CD8-positive, alpha-beta memory T cell (primary cell): ENCODE data around the gene ALDH16A1. TPM values are rescaled to one million over a fixed set of nuclear protein-coding genes. Genes with fewer than 3 reads are reported as not detected.
A peak's percentile ranks its signal among the peaks of the same experiment; 100 is the strongest.

Experiments
- CTCF ChIA-PET: fragments of 350-600 bp; sonication (Branson Sonifier 250); formaldehyde crosslinking; loops from one replicate; lab custom pipeline; 2021; ENCODE audit warnings: antibody characterized with exemption; lab: Charles Lee
- POLR2A ChIA-PET: fragments of 350-600 bp; sonication (Branson Sonifier 250); formaldehyde crosslinking; loops from one replicate; lab custom pipeline; 2021; ENCODE audit warnings: antibody characterized with exemption; lab: Charles Lee
- DNase-seq, 5 donors: peaks; one replicate each; pipeline versions ENCODE4 v3.0.0 to v3.0.0-alpha.2; 2020 to 2022; ENCODE audit warnings: mixed read lengths in 1 of 5
- H3K27ac ChIP-seq: one replicate; pipeline ENCODE4 v1.7.0; 2013; ENCODE audit warnings: low read depth, mild to moderate bottlenecking, low read length, moderate library complexity
- H3K27me3 ChIP-seq: 2 replicates; pipeline ENCODE4 v1.7.0; 2013; ENCODE audit warnings: low read length, mild to moderate bottlenecking; ENCODE audit not compliant: insufficient read depth, poor library complexity, severe bottlenecking
- H3K36me3 ChIP-seq: 2 replicates; pipeline ENCODE4 v1.7.0; 2013; ENCODE audit warnings: mild to moderate bottlenecking, low read length, moderate library complexity; ENCODE audit not compliant: insufficient read depth
- H3K4me1 ChIP-seq: 2 replicates; pipeline ENCODE4 v1.7.0; 2013; ENCODE audit warnings: mild to moderate bottlenecking, low read length, moderate library complexity; ENCODE audit not compliant: insufficient read depth
- H3K4me3 ChIP-seq: 2 replicates; pipeline ENCODE4 v1.7.0; 2013; ENCODE audit warnings: mild to moderate bottlenecking, low read length
- H3K9me3 ChIP-seq: 2 replicates; pipeline ENCODE4 v1.7.0; 2013; ENCODE audit warnings: mild to moderate bottlenecking, low read length
- H3K27ac Mint-ChIP-seq, 8 donors: one replicate each; pipeline ENCODE4 v1.8.0; 2020 to 2021; ENCODE audit warnings: mixed read lengths in 8 of 8, mild to moderate bottlenecking in 6 of 8, inconsistent platforms in 3 of 8, moderate library complexity in 3 of 8
- H3K27me3 Mint-ChIP-seq, 2 donors: one replicate each; pipeline ENCODE4 v1.8.0; 2020 to 2021; ENCODE audit warnings: mixed read lengths in 2 of 2, mild to moderate bottlenecking in 1 of 2, moderate library complexity in 1 of 2
- H3K36me3 Mint-ChIP-seq, 3 donors: one replicate each; pipeline ENCODE4 v1.8.0; 2020 to 2021; ENCODE audit warnings: mixed read lengths in 3 of 3, inconsistent platforms in 1 of 3, mild to moderate bottlenecking in 1 of 3
- H3K4me1 Mint-ChIP-seq, 3 donors: one replicate each; pipeline ENCODE4 v1.8.0; 2020 to 2021; ENCODE audit warnings: mixed read lengths in 3 of 3, inconsistent platforms in 1 of 3, mild to moderate bottlenecking in 1 of 3
- H3K4me3 Mint-ChIP-seq, 7 donors: one replicate each; pipeline ENCODE4 v1.8.0; 2020 to 2021; ENCODE audit warnings: mixed read lengths in 7 of 7, mild to moderate bottlenecking in 6 of 7, moderate library complexity in 4 of 7, inconsistent platforms in 2 of 7
- H3K9me3 Mint-ChIP-seq, 5 donors: one replicate each; pipeline ENCODE4 v1.8.0; 2020 to 2022; ENCODE audit warnings: mixed read lengths in 5 of 5, mild to moderate bottlenecking in 3 of 5, moderate library complexity in 2 of 5, inconsistent platforms in 1 of 5
- polyA plus RNA-seq: library from polyadenylated mRNA; unstranded; fragments of 300-500 nt; fragmentation: Illumina TruSeq; gene quantifications from one replicate; pipeline ENCODE4 v1.2.3, GENCODE V29; 2021
- total RNA-seq, 2 experiments: library from RNA; stranded (reverse); gene quantifications; one replicate each; pipeline ENCODE4 v1.2.3, GENCODE V29; 2021

ALDH16A1 gene
- total and polyA plus RNA-seq, 3 experiments from 2014 or later: 32.5 to 51.8 (median 46.7) TPM

- Mint-ChIP-seq H3K4me1 (peaks cover 59 to 80% (median 71%) of the 10 kb centered on the region in 3 donors), H3K4me3 (peak overlapping the region in 6 of 7 donors; percentile 20 to 98 (median 90)), H3K36me3 (peaks cover 14 to 68% (median 29%) of the 10 kb centered on the region in 3 donors), H3K27ac (peak overlapping the region; percentile 37 to 96 (median 93)), H3K9me3 (peaks cover 0 to 14% (median 6%) of the 10 kb centered on the region in 5 donors), H3K27me3 (peaks cover 0 to 10% of the 10 kb centered on the region in 2 donors)
- ChIA-PET CTCF (interaction anchor here (0.7 to 2.2 kb wide), 2 partner anchors 8 to 18 kb away, joined by 3 to 6 read pairs; partner anchors contain the start of gene FLT3LG), POLR2A (no interaction called here)
- Histone ChIP-seq H3K9me3 (no peaks in the 10 kb centered on the region), H3K36me3 (peaks cover 45% of the 10 kb centered on the region), H3K27ac (no peak overlapping the region), H3K27me3 (no peaks in the 10 kb centered on the region), H3K4me1 (peaks cover 56% of the 10 kb centered on the region), H3K4me3 (no peak overlapping the region)
- no peak for DNase-seq
Measured at GRCh38 chr19:49491030-49491803, 38.2 kb downstream of the ALDH16A1 start.

- CTCF ChIA-PET: interaction anchor here (0.7 to 2.2 kb wide), 5 partner anchors 8 to 77 kb away, joined by 3 to 6 read pairs (median 3); partner anchors contain the start of gene FLT3LG
- Mint-ChIP-seq H3K9me3 (peaks cover 0 to 14% (median 6%) of the 10 kb centered on the region in 5 donors), H3K4me3 (peak overlapping the region in 4 of 7 donors; percentile 20 to 83 (median 33)), H3K4me1 (peaks cover 61 to 79% (median 74%) of the 10 kb centered on the region in 3 donors), H3K27ac (peak overlapping the region; percentile 83 to 97 (median 93)), H3K36me3 (peaks cover 14 to 74% (median 29%) of the 10 kb centered on the region in 3 donors), H3K27me3 (peaks cover 0 to 10% of the 10 kb centered on the region in 2 donors)
- no peaks in the 10 kb centered on the region for H3K27me3 ChIP-seq
- no peaks in the 10 kb centered on the region for H3K9me3 ChIP-seq
- peaks cover 44% of the 10 kb centered on the region for H3K36me3 ChIP-seq
- POLR2A ChIA-PET: no interaction called here
- DNase-seq: no peak
- H3K4me3 ChIP-seq: no peak overlapping the region
- no peak overlapping the region for H3K27ac ChIP-seq
- peaks cover 48% of the 10 kb centered on the region for H3K4me1 ChIP-seq
Measured at GRCh38 chr19:49491804-49492572, 39.0 kb downstream of the ALDH16A1 start.

GRCh38 chr19:49492573-49493405, 39.8 kb downstream of the ALDH16A1 start:
- Mint-ChIP-seq H3K4me3 (peak overlapping the region; percentile 32 to 91 (median 56)), H3K4me1 (peaks cover 64 to 81% (median 75%) of the 10 kb centered on the region in 3 donors), H3K27ac (peak overlapping the region; percentile 83 to 97 (median 93)), H3K27me3 (peaks cover 0 to 10% of the 10 kb centered on the region in 2 donors), H3K9me3 (peaks cover 0 to 12% (median 6%) of the 10 kb centered on the region in 5 donors), H3K36me3 (peaks cover 17 to 74% (median 29%) of the 10 kb centered on the region in 3 donors)
- POLR2A ChIA-PET: interaction anchor here (0.9 kb wide), 1 partner anchor 184 kb away, joined by 3 read pairs; the partner anchor contains the start of gene PRMT1
- Histone ChIP-seq H3K27ac (peak overlapping the region; percentile 14), H3K9me3 (no peaks in the 10 kb centered on the region), H3K36me3 (peaks cover 49% of the 10 kb centered on the region), H3K4me3 (no peak overlapping the region), H3K27me3 (no peaks in the 10 kb centered on the region), H3K4me1 (peaks cover 53% of the 10 kb centered on the region)
- no peak for DNase-seq
- CTCF ChIA-PET: interaction anchor here (0.7 to 2.2 kb wide), 5 partner anchors 12 to 76 kb away, joined by 3 to 6 read pairs (median 3); partner anchors contain the start of genes FLT3LG and PIH1D1

- Histone ChIP-seq H3K4me3 (peak overlapping the region; percentile 95), H3K9me3 (no peaks in the 10 kb centered on the region), H3K4me1 (peaks cover 43% of the 10 kb centered on the region), H3K27ac (peak overlapping the region; percentile 94), H3K27me3 (no peaks in the 10 kb centered on the region), H3K36me3 (peaks cover 42% of the 10 kb centered on the region)
- Mint-ChIP-seq H3K4me3 (peak overlapping the region; percentile 95 to 100 (median 100)), H3K27me3 (peaks cover 0 to 19% of the 10 kb centered on the region in 2 donors), H3K27ac (peak overlapping the region; percentile 88 to 99 (median 98)), H3K4me1 (peaks cover 55 to 70% (median 67%) of the 10 kb centered on the region in 3 donors), H3K9me3 (peaks cover 0 to 12% (median 6%) of the 10 kb centered on the region in 5 donors), H3K36me3 (peaks cover 20 to 67% (median 30%) of the 10 kb centered on the region in 3 donors)
- DNase-seq: no peak
- CTCF ChIA-PET: interaction anchor here (1.0 to 4.0 kb wide), 6 partner anchors 9 to 179 kb away, joined by 3 to 14 read pairs (median 8); partner anchors contain the start of genes FLT3LG, PIH1D1 and RPL13A
- POLR2A ChIA-PET: interaction anchor here (1.0 to 3.0 kb wide), 10 partner anchors 9 to 180 kb away, joined by 3 to 30 read pairs (median 6); partner anchors contain the start of genes ALDH16A1, PIH1D1, PRMT1 and RCN3
Measured at GRCh38 chr19:49496574-49497008, 43.6 kb downstream of the ALDH16A1 start.

- Mint-ChIP-seq H3K27me3 (peaks cover 0 to 19% of the 10 kb centered on the region in 2 donors), H3K9me3 (peaks cover 0 to 12% (median 6%) of the 10 kb centered on the region in 5 donors), H3K27ac (peak overlapping the region; percentile 88 to 99 (median 98)), H3K4me1 (peaks cover 58 to 70% (median 67%) of the 10 kb centered on the region in 3 donors), H3K4me3 (peak overlapping the region; percentile 95 to 100 (median 100)), H3K36me3 (peaks cover 19 to 61% (median 26%) of the 10 kb centered on the region in 3 donors)
- DNase-seq: peak; percentile 66 to 83 (median 74)
- Histone ChIP-seq H3K27me3 (no peaks in the 10 kb centered on the region), H3K4me3 (peak overlapping the region; percentile 95), H3K36me3 (peaks cover 37% of the 10 kb centered on the region), H3K27ac (peak overlapping the region; percentile 94), H3K9me3 (no peaks in the 10 kb centered on the region), H3K4me1 (peaks cover 49% of the 10 kb centered on the region)
- POLR2A ChIA-PET: interaction anchor here (0.5 to 3.0 kb wide), 7 partner anchors 9 to 180 kb away, joined by 3 to 30 read pairs (median 10); partner anchors contain the start of genes ALDH16A1, PIH1D1, PRMT1 and RPL13A
- CTCF ChIA-PET: interaction anchor here (1.2 to 4.0 kb wide), 3 partner anchors 24 to 184 kb away, joined by 3 to 14 read pairs (median 7); partner anchors contain the start of gene FLT3LG
Measured at GRCh38 chr19:49497047-49497788, 44.2 kb downstream of the ALDH16A1 start.

GRCh38 chr19:49497789-49498103, 44.7 kb downstream of the ALDH16A1 start:
- H3K36me3 ChIP-seq: peaks cover 31% of the 10 kb centered on the region
- H3K4me3 Mint-ChIP-seq: peak overlapping the region; percentile 95 to 100 (median 100)
- H3K4me1 ChIP-seq: peaks cover 50% of the 10 kb centered on the region
- no peaks in the 10 kb centered on the region for H3K9me3 ChIP-seq
- H3K36me3 Mint-ChIP-seq: peaks cover 14 to 56% (median 21%) of the 10 kb centered on the region in 3 donors
- no peaks in the 10 kb centered on the region for H3K27me3 ChIP-seq
- CTCF ChIA-PET: interaction anchor here (1.2 to 4.0 kb wide), 2 partner anchors 25 to 183 kb away, joined by 3 to 14 read pairs; partner anchors contain the start of gene FLT3LG
- H3K27ac Mint-ChIP-seq: peak overlapping the region; percentile 88 to 99 (median 98)
- POLR2A ChIA-PET: interaction anchor here (0.5 to 2.8 kb wide), 3 partner anchors 60 to 179 kb away, joined by 3 to 14 read pairs (median 10); partner anchors contain the start of gene PRMT1
- H3K27me3 Mint-ChIP-seq: peaks cover 0 to 19% of the 10 kb centered on the region in 2 donors
- H3K27ac ChIP-seq: peak overlapping the region; percentile 94
- peaks cover 0 to 11% (median 6%) of the 10 kb centered on the region in 5 donors for H3K9me3 Mint-ChIP-seq
- H3K4me3 ChIP-seq: peak overlapping the region; percentile 95
- DNase-seq: no peak
- H3K4me1 Mint-ChIP-seq: peaks cover 58 to 70% (median 67%) of the 10 kb centered on the region in 3 donors
